ENCODE results near the gene SLC35F3. TPM values are rescaled to one million over a fixed set of nuclear protein-coding genes. Genes with fewer than 3 reads are reported as not detected.

The SLC35F3 gene
- total RNA-seq, 2 donors from 2014 or later = not detected

GRCh38 chr1:234250747-234251146 lies 346.3 kb downstream of the SLC35F3 start:
- Histone ChIP-seq H3K9me3 (no peaks in the 10 kb centered on the region), H3K4me3 (no peak overlapping the region), H3K36me3 (no peaks in the 10 kb centered on the region), H3K27me3 (no peaks in the 10 kb centered on the region), H3K4me1 (no peaks in the 10 kb centered on the region), H3K27ac (no peak overlapping the region)
- no peak for DNase-seq (ENCODE audit: low spot score)
- TF ChIP-seq, protein P1, sequence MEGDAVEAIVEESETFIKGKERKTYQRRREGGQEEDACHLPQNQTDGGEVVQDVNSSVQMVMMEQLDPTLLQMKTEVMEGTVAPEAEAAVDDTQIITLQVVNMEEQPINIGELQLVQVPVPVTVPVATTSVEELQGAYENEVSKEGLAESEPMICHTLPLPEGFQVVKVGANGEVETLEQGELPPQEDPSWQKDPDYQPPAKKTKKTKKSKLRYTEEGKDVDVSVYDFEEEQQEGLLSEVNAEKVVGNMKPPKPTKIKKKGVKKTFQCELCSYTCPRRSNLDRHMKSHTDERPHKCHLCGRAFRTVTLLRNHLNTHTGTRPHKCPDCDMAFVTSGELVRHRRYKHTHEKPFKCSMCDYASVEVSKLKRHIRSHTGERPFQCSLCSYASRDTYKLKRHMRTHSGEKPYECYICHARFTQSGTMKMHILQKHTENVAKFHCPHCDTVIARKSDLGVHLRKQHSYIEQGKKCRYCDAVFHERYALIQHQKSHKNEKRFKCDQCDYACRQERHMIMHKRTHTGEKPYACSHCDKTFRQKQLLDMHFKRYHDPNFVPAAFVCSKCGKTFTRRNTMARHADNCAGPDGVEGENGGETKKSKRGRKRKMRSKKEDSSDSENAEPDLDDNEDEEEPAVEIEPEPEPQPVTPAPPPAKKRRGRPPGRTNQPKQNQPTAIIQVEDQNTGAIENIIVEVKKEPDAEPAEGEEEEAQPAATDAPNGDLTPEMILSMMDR (IDR thresholded peaks at IDR 0.05) = no peak

DNA sequence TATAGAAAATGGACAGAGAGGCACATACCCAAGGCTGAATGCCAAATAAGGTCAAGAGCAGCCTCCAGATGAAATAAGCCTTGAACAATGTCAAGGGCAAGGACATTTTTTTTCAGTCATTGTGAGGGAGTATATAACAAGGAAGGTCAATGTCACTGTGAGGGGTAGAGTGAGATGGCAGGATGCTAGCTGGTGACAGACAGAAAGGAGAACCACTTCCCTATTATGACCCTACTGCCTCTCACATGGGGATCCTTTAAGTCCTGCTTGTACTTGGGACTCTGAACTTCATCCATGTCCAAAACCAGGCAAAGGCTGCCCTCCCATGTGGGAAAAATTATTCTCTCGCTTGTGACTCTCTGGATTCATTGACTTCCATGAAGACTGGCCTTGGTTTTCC lies 349.3 kb downstream of the SLC35F3 start:
- Histone ChIP-seq H3K4me1 (no peaks in the 10 kb centered on the region), H3K4me3 (no peak overlapping the region), H3K36me3 (no peaks in the 10 kb centered on the region), H3K27me3 (no peaks in the 10 kb centered on the region), H3K27ac (no peak overlapping the region), H3K9me3 (peaks cover 0 to 8% of the 10 kb centered on the region in 2 donors)
- no peak for DNase-seq (ENCODE audit: low spot score)
- TF ChIP-seq, protein P1 (IDR thresholded peaks at IDR 0.05) = no peak

DNA sequence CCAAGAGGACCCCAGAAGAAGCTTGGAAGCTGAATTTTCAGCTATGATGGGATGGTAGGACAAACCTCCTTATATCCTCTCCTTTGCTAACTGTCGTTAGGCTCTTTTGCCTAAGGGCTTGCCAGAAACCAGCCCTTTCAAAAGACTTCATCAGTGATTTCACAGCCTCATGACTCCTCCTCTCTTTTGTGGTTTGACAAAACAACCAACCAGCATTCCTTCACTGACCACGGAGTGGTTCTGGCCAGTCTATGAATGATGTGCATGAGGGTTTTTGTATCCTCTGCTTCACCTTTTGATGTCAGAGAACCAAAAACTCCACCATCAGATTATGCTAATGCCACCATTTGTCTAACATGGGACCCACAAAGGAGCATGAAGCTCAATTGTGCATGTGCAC lies 351.9 kb downstream of the SLC35F3 start:
- TF ChIP-seq, protein P1 (IDR thresholded peaks at IDR 0.05) = no peak
- no peaks in the 10 kb centered on the region for H3K4me1 ChIP-seq
- no peak overlapping the region for H3K27ac ChIP-seq

DNA sequence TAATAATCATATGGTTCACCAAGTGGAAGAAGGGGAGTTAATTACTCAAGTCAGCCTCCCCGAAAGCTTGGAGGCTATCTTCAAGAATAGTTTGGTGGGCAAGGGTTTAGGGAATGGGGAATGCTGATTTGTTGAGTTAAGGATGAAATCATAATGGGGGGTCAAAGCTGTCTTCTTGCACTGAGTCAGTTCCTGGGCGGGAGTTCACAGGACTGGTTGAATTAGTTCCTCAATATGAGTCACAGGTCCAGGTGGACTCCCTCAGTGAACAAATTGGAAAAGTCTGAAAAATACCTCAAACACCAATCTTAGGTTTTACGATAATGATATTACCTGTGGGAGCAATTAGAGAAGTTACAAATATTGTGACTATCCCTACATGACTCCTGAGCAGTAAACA lies 353.6 kb downstream of the SLC35F3 start:
- Histone ChIP-seq H3K36me3 (no peaks in the 10 kb centered on the region), H3K27ac (no peak overlapping the region), H3K27me3 (no peaks in the 10 kb centered on the region), H3K4me1 (no peaks in the 10 kb centered on the region), H3K4me3 (no peak overlapping the region), H3K9me3 (peaks cover 0 to 8% of the 10 kb centered on the region in 2 donors)
- TF ChIP-seq, protein P1 (IDR thresholded peaks at IDR 0.05) = no peak
- no peak for DNase-seq (ENCODE audit: low spot score)

More for the DNA sequence above, 351.9 kb downstream of the SLC35F3 start:
- Histone ChIP-seq H3K9me3 (peaks cover 0 to 8% of the 10 kb centered on the region in 2 donors), H3K36me3 (no peaks in the 10 kb centered on the region), H3K4me3 (no peak overlapping the region), H3K27me3 (no peaks in the 10 kb centered on the region)
- DNase-seq (ENCODE audit: low spot score) = no peak

DNA sequence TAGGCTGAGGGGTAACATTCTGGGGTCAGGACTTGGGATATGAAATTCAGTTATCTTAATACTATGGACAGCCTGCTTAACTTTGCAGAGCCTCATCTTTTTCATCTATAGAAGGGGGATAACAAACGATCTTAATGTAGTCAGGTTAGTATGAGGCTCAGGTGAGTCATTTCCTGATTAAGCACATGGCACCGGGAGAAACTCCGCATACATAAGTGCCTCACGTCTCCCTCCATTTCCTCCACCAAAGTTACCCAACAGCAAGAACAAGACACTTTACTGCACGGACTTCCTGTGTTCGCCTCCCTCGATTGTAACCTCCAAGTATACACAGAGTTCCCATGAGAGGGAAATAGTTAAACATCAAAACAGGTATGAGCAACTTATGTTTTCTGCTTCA lies 356.1 kb downstream of the SLC35F3 start:
- H3K27me3 ChIP-seq = no peaks in the 10 kb centered on the region
- H3K27ac ChIP-seq = no peak overlapping the region
- H3K4me3 ChIP-seq = no peak overlapping the region
- no peaks in the 10 kb centered on the region for H3K4me1 ChIP-seq
- DNase-seq (ENCODE audit: low spot score) = no peak
- peaks cover 0 to 8% of the 10 kb centered on the region in 2 donors for H3K9me3 ChIP-seq
- TF ChIP-seq, protein P1 (IDR thresholded peaks at IDR 0.05) = no peak
- no peaks in the 10 kb centered on the region for H3K36me3 ChIP-seq

DNA sequence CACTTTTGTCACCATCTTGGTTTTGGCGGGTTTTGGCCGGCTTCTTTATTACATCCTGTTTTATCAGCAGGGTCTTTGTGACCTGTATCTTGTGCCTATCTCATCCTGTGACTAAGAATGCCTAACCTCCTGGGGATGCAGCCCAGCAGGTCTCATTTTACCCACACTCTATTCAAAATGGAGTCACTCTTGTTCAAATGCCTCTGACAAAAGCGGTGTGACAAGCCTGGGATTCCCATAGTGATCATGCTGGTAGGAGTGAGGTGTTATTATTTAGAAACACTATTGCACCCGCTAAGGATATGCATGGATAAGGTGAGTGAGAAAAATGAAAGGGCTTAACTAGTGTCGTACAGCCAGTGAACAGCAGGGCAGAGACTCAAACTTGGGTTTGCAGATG lies 357.1 kb downstream of the SLC35F3 start:
- Histone ChIP-seq H3K36me3 (no peaks in the 10 kb centered on the region), H3K27ac (no peak overlapping the region), H3K9me3 (peaks cover 0 to 8% of the 10 kb centered on the region in 2 donors), H3K4me3 (no peak overlapping the region), H3K4me1 (no peaks in the 10 kb centered on the region), H3K27me3 (no peaks in the 10 kb centered on the region)
- no peak for DNase-seq (ENCODE audit: low spot score)
- TF ChIP-seq, protein P1 (IDR thresholded peaks at IDR 0.05) = no peak

Measured in right atrium auricular region (tissue), 2 donors.